Measurements from ENCODE around the gene DYDC2. TPM values are rescaled to one million over a fixed set of nuclear protein-coding genes. Genes with fewer than 3 reads are reported as not detected.

DYDC2 gene
- total and polyA plus RNA-seq, 2 experiments from 2014 or later = not detected

GRCh38 chr10:80319318-80319717, 37.3 kb upstream of the DYDC2 start:
- TF ChIP-seq EZH2phosphoT487 (IDR thresholded peaks at IDR 0.05; ENCODE audit: insufficient read depth, low read depth) = no peak
- no peak for TF ChIP-seq EZH2 (IDR thresholded peaks at IDR 0.05; ENCODE audit: insufficient read depth, poor library complexity, severe bottlenecking)
- Histone ChIP-seq H3K27me3 (replicated peaks; ENCODE audit: insufficient read depth) (0 out of 2 replicates have a peak, but pooled peaks cover 3% of the 10 kb centered on the region), H3K4me2 (ENCODE audit: unreplicated experiment) (no peak overlapping the region), H3K9me2 (ENCODE audit: insufficient read depth) (no peaks in the 10 kb centered on the region), H3F3A (ENCODE audit: insufficient read depth) (no peaks in the 10 kb centered on the region), H4K20me1 (ENCODE audit: insufficient read depth) (no peaks in the 10 kb centered on the region), H3K79me2 (ENCODE audit: insufficient read depth) (no peaks in the 10 kb centered on the region), H3K9me3 (ENCODE audit: low read depth) (no peaks in the 10 kb centered on the region), H3K36me3 (ENCODE audit: low read depth) (no peaks in the 10 kb centered on the region), H2AFZ (no peak overlapping the region), H3K4me3 (no peak overlapping the region), H3K4me1 (ENCODE audit: insufficient read depth) (no peaks in the 10 kb centered on the region), H3K27ac (no peak overlapping the region), H3K9ac (no peak overlapping the region)
- WGBS, 2 experiments (ENCODE audit: low coverage in 1 of 2, low lambda C conversion rate in 2 of 2, missing lambda C conversion rate in 2 of 2) = 43 to 46% methylated on average over 2 of the region's 2 CpGs
- no peak for DNase-seq
- in situ Hi-C loops (cut with MboI) = no loop called here

- H3K79me2 ChIP-seq (ENCODE audit: insufficient read depth) = no peaks in the 10 kb centered on the region
- no peak overlapping the region for H3K4me2 ChIP-seq (ENCODE audit: unreplicated experiment)
- TF ChIP-seq EZH2phosphoT487 (IDR thresholded peaks at IDR 0.05; ENCODE audit: insufficient read depth, low read depth) (no peak), EZH2 (IDR thresholded peaks at IDR 0.05; ENCODE audit: insufficient read depth, poor library complexity, severe bottlenecking) (no peak)
- 20 to 41% methylated on average over 2 of the region's 2 CpGs for WGBS, 2 experiments (ENCODE audit: low coverage in 1 of 2, low lambda C conversion rate in 2 of 2, missing lambda C conversion rate in 2 of 2)
- no peaks in the 10 kb centered on the region for H3K9me2 ChIP-seq (ENCODE audit: insufficient read depth)
- no peak overlapping the region for H2AFZ ChIP-seq
- no peak overlapping the region for H3K27ac ChIP-seq
- no peaks in the 10 kb centered on the region for H3K4me1 ChIP-seq (ENCODE audit: insufficient read depth)
- H3K36me3 ChIP-seq (ENCODE audit: low read depth) = no peaks in the 10 kb centered on the region
- no peaks in the 10 kb centered on the region for H3F3A ChIP-seq (ENCODE audit: insufficient read depth)
- no peak overlapping the region for H3K9ac ChIP-seq
- no peak for DNase-seq
- H4K20me1 ChIP-seq (ENCODE audit: insufficient read depth) = no peaks in the 10 kb centered on the region
- in situ Hi-C loops (cut with MboI) = no loop called here
- no peak overlapping the region for H3K4me3 ChIP-seq
- H3K27me3 ChIP-seq (replicated peaks; ENCODE audit: insufficient read depth) = 0 out of 2 replicates have a peak, but pooled peaks cover 3% of the 10 kb centered on the region
- no peaks in the 10 kb centered on the region for H3K9me3 ChIP-seq (ENCODE audit: low read depth)
Observed at GRCh38 chr10:80319725-80320290, 36.8 kb upstream of the DYDC2 start.

GRCh38 chr10:80320377-80320776, 36.2 kb upstream of the DYDC2 start:
- Histone ChIP-seq H3K4me2 (ENCODE audit: unreplicated experiment) (no peak overlapping the region), H3K27ac (no peak overlapping the region), H3F3A (ENCODE audit: insufficient read depth) (no peaks in the 10 kb centered on the region), H3K9me3 (ENCODE audit: low read depth) (no peaks in the 10 kb centered on the region), H3K36me3 (ENCODE audit: low read depth) (no peaks in the 10 kb centered on the region), H3K27me3 (replicated peaks; ENCODE audit: insufficient read depth) (peaks cover 3% of the 10 kb centered on the region; the same call in 1 of the 2 replicates), H3K4me3 (no peak overlapping the region), H3K9me2 (ENCODE audit: insufficient read depth) (no peaks in the 10 kb centered on the region), H3K9ac (no peak overlapping the region), H4K20me1 (ENCODE audit: insufficient read depth) (no peaks in the 10 kb centered on the region), H3K79me2 (ENCODE audit: insufficient read depth) (no peaks in the 10 kb centered on the region), H3K4me1 (ENCODE audit: insufficient read depth) (no peaks in the 10 kb centered on the region), H2AFZ (no peak overlapping the region)
- no peak for DNase-seq
- in situ Hi-C loops (cut with MboI) = no loop called here
- no peak for TF ChIP-seq EZH2phosphoT487 (IDR thresholded peaks at IDR 0.05; ENCODE audit: insufficient read depth, low read depth)
- TF ChIP-seq EZH2 (IDR thresholded peaks at IDR 0.05; ENCODE audit: insufficient read depth, poor library complexity, severe bottlenecking) = no peak

- H3K79me2 ChIP-seq (ENCODE audit: insufficient read depth) = no peaks in the 10 kb centered on the region
- no peak overlapping the region for H3K9ac ChIP-seq
- H3K27ac ChIP-seq = no peak overlapping the region
- H3K27me3 ChIP-seq (replicated peaks; ENCODE audit: insufficient read depth) = peaks cover 3% of the 10 kb centered on the region; the same call in 1 of the 2 replicates
- no peaks in the 10 kb centered on the region for H4K20me1 ChIP-seq (ENCODE audit: insufficient read depth)
- H3K4me2 ChIP-seq (ENCODE audit: unreplicated experiment) = no peak overlapping the region
- in situ Hi-C loops (cut with MboI) = no loop called here
- no peaks in the 10 kb centered on the region for H3K9me2 ChIP-seq (ENCODE audit: insufficient read depth)
- no peak overlapping the region for H2AFZ ChIP-seq
- H3K36me3 ChIP-seq (ENCODE audit: low read depth) = no peaks in the 10 kb centered on the region
- no peak for TF ChIP-seq EZH2phosphoT487 (IDR thresholded peaks at IDR 0.05; ENCODE audit: insufficient read depth, low read depth)
- no peaks in the 10 kb centered on the region for H3F3A ChIP-seq (ENCODE audit: insufficient read depth)
- H3K4me1 ChIP-seq (ENCODE audit: insufficient read depth) = no peaks in the 10 kb centered on the region
- DNase-seq = no peak
- 62 to 70% methylated on average over 5 of the region's 5 CpGs for WGBS, 2 experiments (ENCODE audit: low coverage in 1 of 2, low lambda C conversion rate in 2 of 2, missing lambda C conversion rate in 2 of 2)
- H3K4me3 ChIP-seq = no peak overlapping the region
- no peaks in the 10 kb centered on the region for H3K9me3 ChIP-seq (ENCODE audit: low read depth)
Observed at GRCh38 chr10:80321183-80321582, 35.4 kb upstream of the DYDC2 start.

- Histone ChIP-seq H3K36me3 (ENCODE audit: low read depth) (no peaks in the 10 kb centered on the region), H4K20me1 (ENCODE audit: insufficient read depth) (no peaks in the 10 kb centered on the region), H3K4me3 (no peak overlapping the region), H3K79me2 (ENCODE audit: insufficient read depth) (no peaks in the 10 kb centered on the region), H3F3A (ENCODE audit: insufficient read depth) (no peaks in the 10 kb centered on the region), H3K27ac (no peak overlapping the region), H2AFZ (no peak overlapping the region), H3K27me3 (replicated peaks; ENCODE audit: insufficient read depth) (no peaks in the 10 kb centered on the region; the same call in 1 of the 2 replicates), H3K9me3 (ENCODE audit: low read depth) (no peaks in the 10 kb centered on the region), H3K9me2 (ENCODE audit: insufficient read depth) (no peaks in the 10 kb centered on the region), H3K9ac (no peak overlapping the region), H3K4me2 (ENCODE audit: unreplicated experiment) (no peak overlapping the region), H3K4me1 (ENCODE audit: insufficient read depth) (no peaks in the 10 kb centered on the region)
- 40 to 44% methylated on average over 2 of the region's 2 CpGs for WGBS, 2 experiments (ENCODE audit: low coverage in 1 of 2, low lambda C conversion rate in 2 of 2, missing lambda C conversion rate in 2 of 2)
- DNase-seq = no peak
- in situ Hi-C loops (cut with MboI) = no loop called here
- TF ChIP-seq EZH2phosphoT487 (IDR thresholded peaks at IDR 0.05; ENCODE audit: insufficient read depth, low read depth) (no peak), EZH2 (IDR thresholded peaks at IDR 0.05; ENCODE audit: insufficient read depth, poor library complexity, severe bottlenecking) (no peak)
Observed at GRCh38 chr10:80322158-80322557, 34.4 kb upstream of the DYDC2 start.
